GM03348 (cell line): ENCODE data around the gene CCM2.

Source experiments
- DNase-seq: peaks from one replicate; pipeline ENCODE4 v3.0.0; 2012; ENCODE audit warnings: low spot score

The CCM2 gene

DNA sequence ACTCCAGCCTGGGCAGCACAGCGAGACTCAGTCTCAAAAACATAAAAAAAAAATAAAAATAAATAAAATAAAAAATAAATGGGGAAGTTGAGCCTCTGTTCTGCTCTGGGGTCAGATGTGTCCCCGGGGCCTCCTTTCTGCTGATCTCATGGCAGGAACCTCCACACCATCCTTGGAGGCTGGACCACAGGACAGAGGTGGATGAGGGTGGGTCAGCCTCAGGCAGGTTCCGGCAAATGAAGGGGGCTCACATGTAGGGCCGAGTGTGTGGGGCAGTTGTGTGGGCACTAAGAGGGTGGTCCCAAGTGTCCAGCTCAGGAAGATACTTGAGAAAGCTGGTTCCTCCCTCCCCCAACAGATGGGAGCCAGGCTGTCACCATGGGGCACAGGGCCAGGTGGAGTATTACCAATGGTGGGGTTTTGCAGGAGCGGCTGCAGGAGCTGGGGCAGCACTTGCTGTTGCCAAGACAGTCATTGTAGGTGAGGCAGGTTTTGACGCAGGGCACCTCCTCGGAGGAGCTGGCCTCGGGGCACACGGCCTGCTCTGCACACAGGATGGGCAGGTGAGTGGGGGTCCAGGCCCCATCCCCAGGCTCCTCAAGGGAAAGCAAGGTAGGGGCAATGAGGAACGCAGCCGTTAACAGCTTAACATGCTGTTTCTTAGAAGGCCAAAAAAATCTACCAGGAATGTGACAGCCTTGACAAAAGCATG lies 125.3 kb downstream of the CCM2 start:
- no peak for DNase-seq
